LNCAP (cell line): ENCODE data around the gene DUOXA2.

ENCODE experiments used
- TF ChIP-seq, protein P1 (sequence below): fragments of 450-650 bp; IDR thresholded peaks from 2 replicates; pipeline ENCODE4 v1.5.1; 2017; ENCODE audit warnings: mild to moderate bottlenecking

Gene DUOXA2

DNA sequence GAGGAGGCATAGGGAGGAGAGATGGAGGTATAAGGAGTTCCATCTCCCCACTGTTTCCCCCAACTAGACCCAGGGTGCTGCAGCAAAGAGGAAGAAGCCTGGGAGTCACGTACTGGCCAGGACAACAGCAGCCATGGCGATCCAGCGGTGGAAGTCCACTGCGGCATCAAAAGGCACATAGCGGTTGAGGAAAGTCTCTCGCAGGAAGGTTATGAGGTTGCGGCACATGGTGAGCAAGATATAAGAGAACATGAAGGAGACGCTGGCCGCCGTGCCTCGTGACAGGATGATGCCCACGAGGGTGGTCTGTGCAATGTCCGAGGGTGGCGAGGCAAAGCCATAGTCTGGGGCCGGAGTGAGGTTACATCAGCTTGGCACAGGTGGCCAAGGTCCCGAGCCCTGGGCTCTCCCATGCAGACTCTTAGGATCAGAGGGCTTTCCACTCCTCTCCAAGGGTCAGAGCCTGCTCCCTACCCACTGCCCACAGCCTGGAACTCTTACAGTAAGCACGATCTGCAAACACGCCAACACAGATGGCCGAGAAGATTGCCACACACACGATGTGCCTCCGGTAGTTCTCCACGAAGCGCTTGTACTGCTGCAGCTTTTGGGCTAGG is 14.5 kb upstream of the DUOXA2 start:
- TF ChIP-seq, protein P1, sequence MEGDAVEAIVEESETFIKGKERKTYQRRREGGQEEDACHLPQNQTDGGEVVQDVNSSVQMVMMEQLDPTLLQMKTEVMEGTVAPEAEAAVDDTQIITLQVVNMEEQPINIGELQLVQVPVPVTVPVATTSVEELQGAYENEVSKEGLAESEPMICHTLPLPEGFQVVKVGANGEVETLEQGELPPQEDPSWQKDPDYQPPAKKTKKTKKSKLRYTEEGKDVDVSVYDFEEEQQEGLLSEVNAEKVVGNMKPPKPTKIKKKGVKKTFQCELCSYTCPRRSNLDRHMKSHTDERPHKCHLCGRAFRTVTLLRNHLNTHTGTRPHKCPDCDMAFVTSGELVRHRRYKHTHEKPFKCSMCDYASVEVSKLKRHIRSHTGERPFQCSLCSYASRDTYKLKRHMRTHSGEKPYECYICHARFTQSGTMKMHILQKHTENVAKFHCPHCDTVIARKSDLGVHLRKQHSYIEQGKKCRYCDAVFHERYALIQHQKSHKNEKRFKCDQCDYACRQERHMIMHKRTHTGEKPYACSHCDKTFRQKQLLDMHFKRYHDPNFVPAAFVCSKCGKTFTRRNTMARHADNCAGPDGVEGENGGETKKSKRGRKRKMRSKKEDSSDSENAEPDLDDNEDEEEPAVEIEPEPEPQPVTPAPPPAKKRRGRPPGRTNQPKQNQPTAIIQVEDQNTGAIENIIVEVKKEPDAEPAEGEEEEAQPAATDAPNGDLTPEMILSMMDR, result no peak

DNA sequence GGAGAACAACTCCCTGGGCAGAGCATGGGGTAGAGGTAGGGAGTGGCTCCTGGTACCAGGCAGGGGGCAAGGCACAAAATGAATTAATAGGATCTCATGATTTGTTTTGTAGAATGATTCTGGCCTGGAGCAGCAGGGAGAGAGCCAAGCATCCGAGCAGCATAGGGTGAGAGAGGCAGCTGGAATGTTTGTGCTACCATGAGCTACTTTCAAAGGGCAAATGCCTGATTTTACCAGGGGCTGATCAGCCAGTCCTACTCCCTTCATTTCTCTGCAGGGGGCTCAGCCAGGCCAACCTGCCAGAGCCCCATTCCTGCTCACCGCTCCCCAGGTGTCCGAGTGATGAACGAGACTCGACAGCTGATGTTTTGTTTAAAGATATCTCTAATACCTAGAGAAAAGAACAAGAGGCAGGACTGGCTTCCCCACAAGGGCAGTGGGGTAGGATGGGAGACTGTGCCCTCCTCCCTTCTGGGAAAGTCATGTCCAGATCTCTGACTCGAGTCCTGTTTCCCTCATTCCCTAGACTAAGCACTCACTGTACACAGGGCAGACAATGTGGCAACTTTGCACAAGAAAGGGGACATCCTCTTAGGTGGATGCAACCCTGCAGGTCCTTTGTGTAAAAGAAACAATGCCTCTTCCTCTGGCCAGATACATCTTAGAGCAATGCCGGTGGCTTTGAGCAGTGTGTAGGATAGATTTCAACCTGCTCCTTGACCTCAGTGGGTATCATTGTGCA is 13.1 kb upstream of the DUOXA2 start:
- TF ChIP-seq, protein P1, result no peak

DNA sequence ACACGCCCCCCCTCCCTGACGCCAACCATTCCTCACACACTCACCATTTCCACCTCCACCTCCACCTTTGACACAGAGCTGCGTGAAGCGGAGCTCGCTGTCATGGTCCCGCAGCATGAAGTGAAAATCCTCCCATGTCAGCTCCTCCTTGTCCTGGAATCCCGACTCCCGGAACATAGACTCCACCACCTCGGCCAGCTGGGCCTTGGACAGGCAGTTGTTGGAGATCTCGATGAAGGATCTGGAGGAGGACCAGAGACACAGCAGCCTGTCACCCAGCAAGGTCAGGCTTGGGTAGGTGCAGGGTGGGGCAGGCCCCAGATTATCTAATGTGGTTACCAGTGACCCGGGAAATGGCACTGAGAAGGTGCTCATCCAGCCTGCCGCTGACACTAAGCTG is 12.4 kb upstream of the DUOXA2 start:
- TF ChIP-seq, protein P1, result no peak

DNA sequence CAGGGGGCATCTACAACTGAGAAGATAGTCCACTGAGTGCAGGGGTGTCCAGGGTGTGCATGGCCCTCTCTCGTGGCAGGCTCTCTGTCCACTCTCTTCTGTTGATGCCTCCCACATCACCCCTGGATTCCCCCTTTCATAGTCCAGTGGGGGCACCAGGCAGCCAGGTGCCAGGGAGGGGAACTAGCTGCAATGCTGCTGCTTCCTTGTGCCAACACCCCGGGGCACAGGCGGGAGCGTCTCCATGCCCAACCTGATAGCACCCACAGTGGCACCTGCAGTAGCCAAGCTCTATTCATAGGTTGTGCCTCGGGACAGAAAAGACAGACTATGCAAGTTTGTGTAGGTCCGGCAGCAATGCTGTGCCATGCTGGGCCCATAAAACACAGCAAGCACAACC is 11.9 kb upstream of the DUOXA2 start:
- TF ChIP-seq, protein P1, result no peak

DNA sequence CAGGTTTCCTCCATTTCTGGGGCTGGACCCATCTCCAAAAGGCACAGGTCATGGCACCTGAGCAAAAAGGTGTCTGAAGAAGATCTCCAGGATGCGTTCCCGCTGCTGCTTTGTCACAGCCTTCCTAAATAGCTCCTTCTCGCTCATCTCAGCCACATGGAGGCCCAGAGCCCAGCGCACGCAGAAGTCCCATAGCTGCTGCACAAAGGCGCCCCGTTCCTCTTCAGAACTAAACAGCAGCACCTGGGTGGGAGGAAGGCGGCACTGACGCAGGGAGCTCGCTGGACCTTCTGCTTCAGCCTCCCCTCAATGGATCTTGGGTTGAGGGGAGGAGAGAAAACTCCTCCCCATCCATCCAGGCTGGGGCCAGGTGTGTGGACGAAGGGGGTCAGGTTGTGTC is 8.5 kb upstream of the DUOXA2 start:
- TF ChIP-seq, protein P1, result no peak

DNA sequence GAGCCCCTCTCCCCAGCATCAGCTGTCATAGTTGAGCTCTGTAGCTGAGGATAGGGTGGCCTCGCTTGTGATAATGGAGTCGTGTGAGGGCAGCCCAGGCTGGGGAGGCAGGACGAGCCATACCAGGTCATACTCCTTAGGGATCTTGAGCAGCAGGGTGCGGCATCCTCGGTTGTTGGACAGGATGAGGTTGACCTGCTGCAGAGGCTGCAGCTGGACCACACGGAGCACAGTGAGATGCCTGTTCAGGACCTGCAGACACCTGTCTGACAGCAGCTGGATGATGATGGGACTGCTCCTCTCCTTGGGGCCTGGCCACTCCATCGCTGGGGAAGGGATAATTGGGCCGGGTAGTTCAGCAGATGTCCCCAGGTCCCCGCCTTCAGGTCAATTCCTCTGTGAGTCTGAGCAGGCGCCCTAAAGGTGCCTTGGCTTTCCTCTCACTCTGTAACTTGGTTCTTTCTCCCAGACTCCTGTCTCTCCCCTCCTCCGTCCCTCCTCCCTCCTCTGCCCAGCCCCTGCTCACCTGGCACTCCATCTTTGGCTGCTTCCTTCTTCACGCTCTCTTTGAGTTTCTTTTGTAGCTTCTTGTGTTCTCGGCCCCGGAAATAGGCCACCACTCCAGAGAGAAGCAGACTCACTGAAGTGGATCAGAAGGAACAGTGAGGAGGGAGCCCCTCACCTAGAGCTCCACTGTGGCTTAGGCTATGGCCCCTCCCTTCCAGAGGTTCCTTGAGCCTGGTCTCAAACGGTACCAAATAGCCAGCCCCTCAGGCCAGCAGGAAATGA is 7.9 kb upstream of the DUOXA2 start:
- TF ChIP-seq, protein P1, result no peak

DNA sequence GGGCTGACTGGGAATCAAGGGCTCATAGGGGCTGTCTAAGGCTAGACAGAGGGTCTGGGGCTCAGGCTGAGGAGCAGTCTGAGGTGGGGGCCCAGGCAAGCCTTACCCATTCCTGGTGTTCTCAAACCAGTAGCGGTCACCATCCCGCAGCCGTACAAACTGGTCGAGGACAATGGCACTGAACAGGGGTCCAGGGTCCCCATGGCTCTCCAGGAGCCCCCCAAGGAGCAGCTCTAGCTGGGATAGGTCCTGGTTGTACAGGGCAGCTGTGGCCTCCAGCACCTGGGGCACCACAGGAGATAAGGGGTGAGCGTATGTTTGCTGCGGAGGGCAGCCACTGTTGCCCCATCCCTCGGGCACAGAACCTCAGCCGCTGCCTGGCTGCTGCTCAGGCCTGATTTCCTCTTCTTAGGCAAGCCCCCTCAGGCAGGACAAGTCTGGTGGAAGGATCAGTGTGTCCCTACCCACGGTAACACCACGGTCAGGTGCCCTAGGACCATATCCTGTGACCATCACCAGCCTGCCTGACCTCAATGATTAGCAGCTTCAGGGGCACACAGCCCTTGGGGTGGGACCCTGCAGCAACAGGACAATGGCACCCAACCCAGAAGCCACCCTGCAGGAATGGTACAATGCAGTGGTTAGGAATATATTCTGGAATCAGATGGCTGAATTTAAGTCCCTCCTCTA is 6.0 kb upstream of the DUOXA2 start:
- TF ChIP-seq, protein P1, result no peak
